Uterus (tissue), 4 donors: ENCODE data around the gene KCNH1. TPM values are rescaled to one million over a fixed set of nuclear protein-coding genes. Genes with fewer than 3 reads are reported as not detected.

Experiments used
- DNase-seq, 2 donors: peaks; one replicate each; pipeline ENCODE4 v3.0.0-alpha.2; 2019 to 2020
- H3K27ac ChIP-seq, 2 donors: fragments of 200-600 bp; sonication (generic); 1 replicate in 1 of 2; 2 replicates in 1 of 2; pipeline ENCODE4 v1.5.1; 2016 to 2018
- H3K27me3 ChIP-seq, 2 donors: fragments of 200-600 bp; sonication (generic); one replicate each; pipeline ENCODE4 v1.5.1; 2018 to 2019; ENCODE audit warnings: control low read depth in 1 of 2
- H3K36me3 ChIP-seq, 2 donors: fragments of 200-600 bp; sonication (generic); one replicate each; pipeline ENCODE4 v1.5.1; 2019; ENCODE audit warnings: control low read depth in 1 of 2
- H3K4me1 ChIP-seq, 2 donors: fragments of 200-600 bp; sonication (generic); one replicate each; pipeline ENCODE4 v1.5.1; 2018 to 2019; ENCODE audit warnings: control low read depth in 1 of 2
- H3K4me3 ChIP-seq, 2 donors: fragments of 200-600 bp; sonication (generic); 1 replicate in 1 of 2; 2 replicates in 1 of 2; pipeline ENCODE4 v1.5.1; 2018 to 2019; ENCODE audit warnings: mild to moderate bottlenecking in 1 of 2
- H3K9me3 ChIP-seq, 2 donors: fragments of 200-600 bp; sonication (generic); one replicate each; pipeline ENCODE4 v1.5.1; 2019; ENCODE audit warnings: control low read depth in 1 of 2
- POLR2A ChIP-seq, 2 donors: fragments of 450-650 bp; IDR thresholded peaks; one replicate each; pipeline ENCODE4 v1.6.1; 2016; ENCODE audit warnings: antibody characterized with exemption in 2 of 2, mild to moderate bottlenecking in 1 of 2, moderate library complexity in 1 of 2
- intact Hi-C: fragments of 100-400 bp; cut with DNase I; formaldehyde crosslinking; loops from one replicate; pipeline ENCODE4 v1.15.1; 2023; ENCODE audit warnings: low total_unique reads
- total RNA-seq, 4 donors: library from RNA; depleted of rRNA in 3 of 4; stranded (reverse); fragments of >200 nt in 3 of 4; gene quantifications; one replicate each; pipeline versions ENCODE4 v1.1.0 to v1.2.4, GENCODE V29; 2014 to 2023
- TF ChIP-seq, protein P1 (sequence below), 4 experiments: fragments of 200-600 bp in 2 of 4; fragments of 450-650 bp in 2 of 4; sonication (generic) in 2 of 4; IDR thresholded peaks; one replicate each; pipeline ENCODE4 v1.5.1; 2016 to 2019; ENCODE audit warnings: antibody characterized with exemption in 4 of 4, mild to moderate bottlenecking in 2 of 4, moderate library complexity in 1 of 4
- donor health status: DM: yes; HTN: yes; CAD: no.

Gene KCNH1
- total RNA-seq, 4 donors from 2014 or later: 1.1 to 1.5 TPM; not detected in 2

DNA sequence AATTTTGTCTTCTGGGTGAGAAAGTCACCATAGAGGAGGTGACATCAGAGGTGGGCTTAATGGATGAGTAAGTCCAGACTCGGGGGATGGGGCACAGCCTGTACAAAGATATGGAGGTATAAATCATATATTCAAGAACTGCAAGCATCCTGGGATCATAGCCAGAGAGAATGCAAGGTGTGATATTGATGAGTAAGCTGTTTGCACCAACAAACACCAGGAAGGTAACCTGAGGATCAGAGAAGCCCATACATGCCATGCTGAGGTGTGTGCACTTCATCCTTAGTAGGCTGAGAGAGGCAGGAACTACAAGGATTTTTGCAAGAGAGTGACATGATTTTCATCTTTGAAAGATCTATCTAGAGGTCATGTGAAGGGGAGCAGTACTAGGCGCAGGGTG lies 498.8 kb downstream of the KCNH1 start:
- Histone ChIP-seq H3K9me3 (no peaks in the 10 kb centered on the region), H3K4me3 (no peak overlapping the region), H3K27me3 (no peaks in the 10 kb centered on the region), H3K36me3 (no peaks in the 10 kb centered on the region), H3K27ac (no peak overlapping the region), H3K4me1 (no peaks in the 10 kb centered on the region)
- TF ChIP-seq, protein P1, sequence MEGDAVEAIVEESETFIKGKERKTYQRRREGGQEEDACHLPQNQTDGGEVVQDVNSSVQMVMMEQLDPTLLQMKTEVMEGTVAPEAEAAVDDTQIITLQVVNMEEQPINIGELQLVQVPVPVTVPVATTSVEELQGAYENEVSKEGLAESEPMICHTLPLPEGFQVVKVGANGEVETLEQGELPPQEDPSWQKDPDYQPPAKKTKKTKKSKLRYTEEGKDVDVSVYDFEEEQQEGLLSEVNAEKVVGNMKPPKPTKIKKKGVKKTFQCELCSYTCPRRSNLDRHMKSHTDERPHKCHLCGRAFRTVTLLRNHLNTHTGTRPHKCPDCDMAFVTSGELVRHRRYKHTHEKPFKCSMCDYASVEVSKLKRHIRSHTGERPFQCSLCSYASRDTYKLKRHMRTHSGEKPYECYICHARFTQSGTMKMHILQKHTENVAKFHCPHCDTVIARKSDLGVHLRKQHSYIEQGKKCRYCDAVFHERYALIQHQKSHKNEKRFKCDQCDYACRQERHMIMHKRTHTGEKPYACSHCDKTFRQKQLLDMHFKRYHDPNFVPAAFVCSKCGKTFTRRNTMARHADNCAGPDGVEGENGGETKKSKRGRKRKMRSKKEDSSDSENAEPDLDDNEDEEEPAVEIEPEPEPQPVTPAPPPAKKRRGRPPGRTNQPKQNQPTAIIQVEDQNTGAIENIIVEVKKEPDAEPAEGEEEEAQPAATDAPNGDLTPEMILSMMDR (IDR thresholded peaks at IDR 0.05): no peak
- no peak for TF ChIP-seq POLR2A (IDR thresholded peaks at IDR 0.05)
- intact Hi-C loops: no loop called here
- no peak for DNase-seq

GRCh38 chr1:210633636-210634035 lies 500.3 kb downstream of the KCNH1 start:
- Histone ChIP-seq H3K27ac (no peak overlapping the region), H3K9me3 (no peaks in the 10 kb centered on the region), H3K36me3 (no peaks in the 10 kb centered on the region), H3K4me3 (no peak overlapping the region), H3K27me3 (no peaks in the 10 kb centered on the region), H3K4me1 (no peaks in the 10 kb centered on the region)
- no peak for DNase-seq
- intact Hi-C loops: no loop called here
- TF ChIP-seq POLR2A (IDR thresholded peaks at IDR 0.05): no peak
- TF ChIP-seq, protein P1 (IDR thresholded peaks at IDR 0.05): no peak

DNA sequence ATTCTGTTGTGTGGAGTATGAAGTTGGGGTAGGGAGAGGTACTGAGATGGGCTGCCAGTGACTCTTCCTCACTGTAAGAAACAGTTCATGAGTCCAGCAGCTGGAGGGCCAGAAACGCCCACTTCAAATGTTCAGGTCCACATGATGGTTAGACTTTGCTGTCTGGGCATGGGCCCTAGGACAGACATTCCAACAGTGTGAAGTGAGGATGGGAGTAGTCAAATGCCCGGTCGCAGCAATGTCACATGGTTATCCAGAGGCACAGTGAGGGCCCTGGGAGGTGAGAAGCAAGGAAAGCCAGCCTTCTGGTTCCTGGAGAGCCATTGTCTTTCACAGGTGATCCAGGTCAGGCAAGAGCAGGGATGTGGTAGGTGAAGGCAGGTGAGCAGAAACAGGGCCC lies 500.8 kb downstream of the KCNH1 start:
- H3K27me3 ChIP-seq: no peaks in the 10 kb centered on the region
- TF ChIP-seq, protein P1 (IDR thresholded peaks at IDR 0.05): no peak
- no peak for TF ChIP-seq POLR2A (IDR thresholded peaks at IDR 0.05)
- no peaks in the 10 kb centered on the region for H3K9me3 ChIP-seq
- no peaks in the 10 kb centered on the region for H3K4me1 ChIP-seq
- DNase-seq: no peak
- no peak overlapping the region for H3K27ac ChIP-seq
- intact Hi-C loops: no loop called here
- H3K36me3 ChIP-seq: no peaks in the 10 kb centered on the region
- no peak overlapping the region for H3K4me3 ChIP-seq

DNA sequence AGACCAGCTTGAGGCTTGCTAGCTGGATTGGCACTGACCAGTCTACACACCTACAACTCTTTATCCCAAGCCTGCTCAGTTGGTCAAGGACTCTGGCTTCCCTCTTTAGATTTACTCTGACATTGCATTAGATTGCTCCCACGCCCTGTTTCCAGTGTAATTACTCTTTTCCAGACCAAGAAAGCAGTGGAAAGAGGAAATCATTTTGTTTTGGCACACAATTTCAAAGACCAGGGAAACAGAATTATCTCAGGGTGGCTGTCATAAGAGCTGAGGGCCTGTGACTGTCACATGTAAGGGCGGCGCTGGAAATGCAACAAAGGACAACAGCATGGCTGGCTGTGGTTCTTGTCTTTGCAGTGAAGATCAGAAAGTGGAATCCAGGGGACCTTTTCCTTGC lies 502.5 kb downstream of the KCNH1 start:
- DNase-seq: no peak
- Histone ChIP-seq H3K4me3 (no peak overlapping the region), H3K36me3 (no peaks in the 10 kb centered on the region), H3K9me3 (no peaks in the 10 kb centered on the region), H3K27ac (no peak overlapping the region), H3K4me1 (no peaks in the 10 kb centered on the region), H3K27me3 (no peaks in the 10 kb centered on the region)
- intact Hi-C loops: no loop called here
- TF ChIP-seq, protein P1 (IDR thresholded peaks at IDR 0.05): no peak
- no peak for TF ChIP-seq POLR2A (IDR thresholded peaks at IDR 0.05)

- no peak overlapping the region for H3K27ac ChIP-seq
- no peaks in the 10 kb centered on the region for H3K9me3 ChIP-seq
- no peaks in the 10 kb centered on the region for H3K4me1 ChIP-seq
Observed at GRCh38 chr1:210629276-210629675, 504.7 kb downstream of the KCNH1 start.

More at GRCh38 chr1:210629276-210629675, 504.7 kb downstream of the KCNH1 start:
- no peaks in the 10 kb centered on the region for H3K36me3 ChIP-seq
- DNase-seq: no peak
- no peak overlapping the region for H3K4me3 ChIP-seq
- no peaks in the 10 kb centered on the region for H3K27me3 ChIP-seq
- intact Hi-C loops: no loop called here
- TF ChIP-seq, protein P1 (IDR thresholded peaks at IDR 0.05): no peak
- no peak for TF ChIP-seq POLR2A (IDR thresholded peaks at IDR 0.05)
